Colonic mucosa (tissue), 4 donors: ENCODE measurements around the gene CENPA. TPM values are rescaled to one million over a fixed set of nuclear protein-coding genes. Genes with fewer than 3 reads are reported as not detected.
"Not testable (repeated sequence)": the region's sequence is repeated elsewhere in the genome, so short reads cannot be mapped to it uniquely, and the experiment has no call there.

Source experiments
- DNase-seq: peaks from one replicate; pipeline ENCODE4 v3.0.0-alpha.2; 2020
- H3K27ac ChIP-seq: fragments of 200-600 bp; one replicate; pipeline ENCODE4 v1.8.0; 2021
- H3K27me3 ChIP-seq: fragments of 200-600 bp; one replicate; pipeline ENCODE4 v1.8.0; 2021
- H3K36me3 ChIP-seq: fragments of 200-600 bp; one replicate; pipeline ENCODE4 v1.8.0; 2021
- H3K4me1 ChIP-seq: fragments of 200-600 bp; one replicate; pipeline ENCODE4 v1.8.0; 2021; ENCODE audit warnings: mild to moderate bottlenecking
- H3K4me3 ChIP-seq: fragments of 200-600 bp; one replicate; pipeline ENCODE4 v1.8.0; 2021
- H3K9ac ChIP-seq, 2 donors: one replicate each; pipeline ENCODE4 v1.7.0; 2013; ENCODE audit warnings: control low read depth in 2 of 2, low read depth in 2 of 2, low read length in 2 of 2
- H3K9me3 ChIP-seq: fragments of 200-600 bp; one replicate; pipeline ENCODE4 v1.8.0; 2021
- CTCF ChIP-seq: fragments of 200-600 bp; IDR thresholded peaks from one replicate; pipeline ENCODE4 v1.8.0; 2022; ENCODE audit warnings: antibody characterized with exemption, mild to moderate bottlenecking
- intact Hi-C: fragments of 100-400 bp; cut with DNase I; formaldehyde crosslinking; loops from one replicate; pipeline ENCODE4 v1.14.1; 2022
- total RNA-seq, 2 donors: library from RNA; stranded (reverse); fragmentation: NEBNext Ultra II Directional in 1 of 2; extraction: Animal tissue kit (Norgen Biotek cat#: 25700) in 1 of 2; gene quantifications; one replicate each; pipeline ENCODE4 v1.2.1, GENCODE V29; 2021
- donor health status: healthy.
- donor health status: DM: no; HTN: no; CAD: no.
- donor health status: DM: no; HTN: no; CAD: no.

Gene CENPA
- total RNA-seq, 2 donors from 2014 or later = 6.5 to 22.7 TPM

- H3K9ac ChIP-seq = no peak overlapping the region
- no peaks in the 10 kb centered on the region for H3K27me3 ChIP-seq
- intact Hi-C loops = no loop called here
- H3K4me1 ChIP-seq = no peaks in the 10 kb centered on the region
- no peak overlapping the region for H3K4me3 ChIP-seq
- no peak overlapping the region for H3K27ac ChIP-seq
- no peak for TF ChIP-seq CTCF
- DNase-seq = no peak
- no peaks in the 10 kb centered on the region for H3K9me3 ChIP-seq
- H3K36me3 ChIP-seq = no peaks in the 10 kb centered on the region
These were observed 38.9 kb upstream of the CENPA start for GRCh38 chr2:26746934-26747333.

DNA sequence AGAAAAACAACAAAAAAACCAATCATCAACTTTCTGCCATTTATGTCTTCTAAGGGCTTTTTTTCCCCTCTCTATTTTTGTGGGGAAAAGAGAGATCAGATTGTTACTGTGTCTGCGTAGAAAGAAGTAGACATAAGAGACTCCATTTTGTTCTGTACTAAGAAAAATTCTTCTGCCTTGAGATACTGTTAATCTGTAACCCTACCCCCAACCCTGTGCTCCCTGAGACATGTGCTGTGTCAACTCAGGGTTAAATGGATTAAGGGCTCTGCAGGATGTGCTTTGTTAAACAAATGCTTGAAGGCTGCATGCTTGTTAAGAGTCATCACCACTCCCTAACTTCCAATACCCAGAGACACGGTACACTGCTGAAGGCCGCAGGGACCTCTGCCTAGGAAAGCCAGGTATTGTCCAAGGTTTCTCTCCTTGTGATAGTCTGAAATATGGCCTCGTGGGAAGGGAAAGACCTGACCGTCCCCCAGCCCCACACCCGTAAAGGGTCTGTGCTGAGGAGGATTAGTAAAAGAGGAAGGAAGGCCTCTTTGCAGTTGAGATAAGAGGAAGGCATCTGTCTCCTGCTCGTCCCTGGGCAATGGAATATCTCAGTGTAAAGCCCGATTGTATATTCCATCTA, 36.0 kb upstream of the CENPA start:
- DNase-seq, H3K36me3 ChIP-seq, H3K27ac ChIP-seq, H3K9me3 ChIP-seq, H3K27me3 ChIP-seq, intact Hi-C loops, H3K4me1 ChIP-seq, H3K9ac ChIP-seq, H3K4me3 ChIP-seq: not testable (repeated sequence)

DNA sequence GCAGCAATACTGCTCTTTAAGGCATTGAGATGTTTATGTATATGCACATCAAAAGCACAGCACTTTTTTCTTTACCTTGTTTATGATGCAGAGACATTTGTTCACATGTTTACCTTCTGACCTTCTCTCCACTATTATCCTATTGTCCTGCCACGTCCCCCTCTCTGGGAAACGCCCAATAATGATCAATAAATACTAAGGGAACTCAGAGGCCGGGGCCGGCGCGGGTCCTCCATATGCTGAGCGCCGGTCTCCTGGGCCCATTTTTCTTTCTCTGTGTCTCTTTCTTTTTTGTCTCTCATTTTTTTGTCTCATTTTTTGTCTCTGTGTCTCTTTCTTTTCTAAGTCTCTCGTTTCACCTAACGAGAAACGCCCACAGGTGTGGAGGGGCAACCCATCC, 35.4 kb upstream of the CENPA start:
- intact Hi-C loops, H3K27me3 ChIP-seq, H3K4me3 ChIP-seq, H3K4me1 ChIP-seq, H3K9me3 ChIP-seq, H3K9ac ChIP-seq, H3K27ac ChIP-seq, DNase-seq, H3K36me3 ChIP-seq: not testable (repeated sequence)

DNA sequence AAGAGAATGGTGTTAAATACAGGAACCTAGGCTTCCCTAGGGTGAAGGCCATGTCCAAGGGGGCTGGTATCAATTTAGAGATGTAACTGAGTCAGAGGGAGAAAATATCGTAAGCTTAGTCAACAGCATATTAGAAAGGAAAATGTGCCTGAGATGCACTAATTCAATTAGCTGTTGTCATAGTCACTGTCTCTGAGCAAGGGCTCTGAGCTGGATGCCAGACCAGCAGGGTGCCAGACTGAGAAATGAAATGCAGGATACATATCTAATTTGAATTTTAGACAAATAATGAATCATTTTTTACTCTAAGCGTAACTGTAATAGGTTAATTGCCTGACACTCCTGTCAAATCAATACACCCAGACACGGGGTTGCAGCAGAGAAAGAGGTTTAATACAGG, 33.2 kb upstream of the CENPA start:
- intact Hi-C loops = no loop called here
- Histone ChIP-seq H3K36me3 (no peaks in the 10 kb centered on the region), H3K9me3 (no peaks in the 10 kb centered on the region), H3K4me3 (no peak overlapping the region), H3K27ac (no peak overlapping the region), H3K9ac (no peak overlapping the region), H3K27me3 (no peaks in the 10 kb centered on the region), H3K4me1 (no peaks in the 10 kb centered on the region)
- DNase-seq = no peak
- no peak for TF ChIP-seq CTCF

- Histone ChIP-seq H3K4me3 (no peak overlapping the region), H3K36me3 (no peaks in the 10 kb centered on the region), H3K4me1 (no peaks in the 10 kb centered on the region), H3K9me3 (no peaks in the 10 kb centered on the region), H3K27me3 (no peaks in the 10 kb centered on the region), H3K9ac (no peak overlapping the region), H3K27ac (no peak overlapping the region)
- DNase-seq = no peak
- intact Hi-C loops = no loop called here
- no peak for TF ChIP-seq CTCF
These were observed 31.3 kb upstream of the CENPA start for GRCh38 chr2:26754539-26754938.

- TF ChIP-seq CTCF = no peak
- Histone ChIP-seq H3K9me3 (no peaks in the 10 kb centered on the region), H3K4me1 (no peaks in the 10 kb centered on the region), H3K27me3 (no peaks in the 10 kb centered on the region), H3K4me3 (no peak overlapping the region), H3K27ac (no peak overlapping the region), H3K9ac (no peak overlapping the region), H3K36me3 (no peaks in the 10 kb centered on the region)
- DNase-seq = no peak
- intact Hi-C loops = no loop called here
These were observed 30.7 kb upstream of the CENPA start for GRCh38 chr2:26754972-26755670.
